Neural cell (in vitro differentiated cells): ENCODE data around the gene MAP2K7. TPM values are rescaled to one million over a fixed set of nuclear protein-coding genes. Genes with fewer than 3 reads are reported as not detected.

ENCODE experiments used
- H2AFZ ChIP-seq: fragments of 200-600, 300-800 bp; sonication (generic), shearing (Covaris generic); 2 replicates; pipeline ENCODE4 v1.6.0; 2014; ENCODE audit warnings: low read depth, mild to moderate bottlenecking, antibody characterized with exemption, low read length, moderate library complexity
- H3F3A ChIP-seq: fragments of 200-600 bp; shearing (Covaris generic); 2 replicates; pipeline ENCODE4 v1.6.1; 2016; ENCODE audit warnings: mild to moderate bottlenecking, moderate library complexity, mixed read lengths, antibody characterized with exemption, low read length; ENCODE audit not compliant: insufficient read depth, poor library complexity, severe bottlenecking
- H3K27ac ChIP-seq: fragments of 200-600, 300-800 bp; sonication (generic), shearing (Covaris generic); 2 replicates; pipeline ENCODE4 v1.5.1; 2014; ENCODE audit warnings: mild to moderate bottlenecking, low read length, moderate library complexity
- H3K27me3 ChIP-seq: fragments of 300-800, 200-600 bp; sonication (generic), shearing (Covaris generic); 2 replicates; pipeline ENCODE4 v1.6.0; 2014; ENCODE audit warnings: mild to moderate bottlenecking, low read depth, low read length, moderate library complexity; ENCODE audit not compliant: insufficient read depth
- H3K36me3 ChIP-seq: fragments of 300-800, 200-600 bp; sonication (generic), shearing (Covaris generic); 2 replicates; pipeline ENCODE4 v1.5.1; 2014; ENCODE audit warnings: mild to moderate bottlenecking, antibody characterized with exemption, low read length, moderate library complexity; ENCODE audit not compliant: insufficient read depth
- H3K4me2 ChIP-seq: fragments of 300-800, 200-600 bp; sonication (generic), shearing (Covaris generic); 2 replicates; pipeline ENCODE4 v1.6.0; 2014; ENCODE audit warnings: mild to moderate bottlenecking, low read length
- H3K4me3 ChIP-seq: fragments of 300-800, 200-600 bp; sonication (generic), shearing (Covaris generic); 2 replicates; pipeline ENCODE4 v1.5.1; 2014; ENCODE audit warnings: mild to moderate bottlenecking, low read length, moderate library complexity
- H3K79me2 ChIP-seq: fragments of 200-600 bp; shearing (Covaris generic); replicated peaks from 2 replicates; pipeline ENCODE4 v1.6.0; 2014; ENCODE audit warnings: mild to moderate bottlenecking, low read length, moderate library complexity; ENCODE audit not compliant: insufficient read depth
- H3K9ac ChIP-seq: fragments of 300-800, 200-600 bp; sonication (generic), shearing (Covaris generic); 2 replicates; pipeline ENCODE4 v1.6.1; 2016; ENCODE audit warnings: mild to moderate bottlenecking, low read length, mixed read lengths
- H3K9me2 ChIP-seq: fragments of 200-600 bp; shearing (Covaris generic); 2 replicates; pipeline ENCODE4 v1.6.1; 2016; ENCODE audit warnings: mild to moderate bottlenecking, low read length, mixed read lengths; ENCODE audit not compliant: insufficient read depth
- H3K9me3 ChIP-seq: fragments of 200-600, 300-800 bp; sonication (generic), shearing (Covaris generic); 2 replicates; pipeline ENCODE4 v1.6.1; 2016; ENCODE audit warnings: mild to moderate bottlenecking, mixed run types, low read length, moderate library complexity, mixed read lengths
- H4K20me1 ChIP-seq: fragments of 200-600 bp; shearing (Covaris generic); 2 replicates; pipeline ENCODE4 v1.6.1; 2016; ENCODE audit warnings: mild to moderate bottlenecking, mixed run types; ENCODE audit not compliant: insufficient read depth
- EP300 ChIP-seq: fragments of 450-650 bp; conservative IDR thresholded peaks from 2 replicates; pipeline ENCODE4 v1.6.1; 2014; ENCODE audit warnings: antibody characterized with exemption, mild to moderate bottlenecking, moderate library complexity; ENCODE audit not compliant: poor library complexity, severe bottlenecking
- EZH2 ChIP-seq: fragments of 200-600, 300-800 bp; shearing (Covaris generic), sonication (generic); IDR thresholded peaks from 2 replicates; pipeline ENCODE4 v1.6.1; 2014; ENCODE audit warnings: antibody characterized with exemption, low read length, borderline replicate concordance, mild to moderate bottlenecking; ENCODE audit not compliant: insufficient read depth, poor library complexity, severe bottlenecking
- MXI1 ChIP-seq: fragments of 450-650 bp; conservative IDR thresholded peaks from 2 replicates; pipeline ENCODE4 v1.6.1; 2014; ENCODE audit warnings: antibody characterized with exemption, mild to moderate bottlenecking; ENCODE audit not compliant: poor library complexity, severe bottlenecking
- POLR2AphosphoS5 ChIP-seq: IDR thresholded peaks from 2 replicates; pipeline ENCODE4 v1.6.1; 2012
- RAD21 ChIP-seq: fragments of 450-650 bp; conservative IDR thresholded peaks from 2 replicates; pipeline ENCODE4 v1.6.1; 2014; ENCODE audit warnings: antibody characterized with exemption, mild to moderate bottlenecking, moderate library complexity
- SMC3 ChIP-seq: fragments of 450-650 bp; conservative IDR thresholded peaks from 2 replicates; pipeline ENCODE4 v1.6.1; 2014; ENCODE audit warnings: antibody characterized with exemption, mild to moderate bottlenecking, moderate library complexity; ENCODE audit not compliant: poor library complexity
- TAF1 ChIP-seq: IDR thresholded peaks from 2 replicates; pipeline ENCODE4 v1.6.1; 2012; ENCODE audit warnings: low read depth
- polyA plus RNA-seq: library from polyadenylated mRNA; depleted of rRNA; stranded (reverse); fragments of >200 nt; gene quantifications from 2 replicates; pipeline ENCODE4 v1.2.3, GENCODE V29; 2014
- TF ChIP-seq, protein P1 (sequence below): fragments of 450-650 bp; IDR thresholded peaks from 2 replicates; pipeline ENCODE4 v1.5.1; 2014; ENCODE audit warnings: antibody characterized with exemption, mild to moderate bottlenecking, moderate library complexity; ENCODE audit not compliant: poor library complexity, severe bottlenecking
- TF ChIP-seq, protein P2 (sequence below): IDR thresholded peaks from 2 replicates; pipeline ENCODE4 v1.6.1; 2012; ENCODE audit warnings: borderline replicate concordance

Gene MAP2K7
- polyA plus RNA-seq, 1 donor from 2014 or later, result 9.2 TPM

GRCh38 chr19:7953576-7953975, 49.9 kb downstream of the MAP2K7 start:
- Histone ChIP-seq H4K20me1 (no peaks in the 10 kb centered on the region), H3K9me3 (no peaks in the 10 kb centered on the region)

GRCh38 chr19:7955696-7956095, 52.0 kb downstream of the MAP2K7 start:
- H3K9me2 ChIP-seq, result no peaks in the 10 kb centered on the region
- no peaks in the 10 kb centered on the region for H3K36me3 ChIP-seq
- H3K4me2 ChIP-seq, result no peak overlapping the region
- no peak overlapping the region for H3K9ac ChIP-seq
- no peak overlapping the region for H2AFZ ChIP-seq
- no peaks in the 10 kb centered on the region for H3K9me3 ChIP-seq
- no peaks in the 10 kb centered on the region for H3F3A ChIP-seq
- no peak overlapping the region for H3K27ac ChIP-seq
- no peaks in the 10 kb centered on the region for H3K27me3 ChIP-seq
- TF ChIP-seq RAD21, result no peak
- no peak for TF ChIP-seq TAF1
- no peak for TF ChIP-seq POLR2AphosphoS5
- no peak for TF ChIP-seq SMC3
- TF ChIP-seq, protein P1, sequence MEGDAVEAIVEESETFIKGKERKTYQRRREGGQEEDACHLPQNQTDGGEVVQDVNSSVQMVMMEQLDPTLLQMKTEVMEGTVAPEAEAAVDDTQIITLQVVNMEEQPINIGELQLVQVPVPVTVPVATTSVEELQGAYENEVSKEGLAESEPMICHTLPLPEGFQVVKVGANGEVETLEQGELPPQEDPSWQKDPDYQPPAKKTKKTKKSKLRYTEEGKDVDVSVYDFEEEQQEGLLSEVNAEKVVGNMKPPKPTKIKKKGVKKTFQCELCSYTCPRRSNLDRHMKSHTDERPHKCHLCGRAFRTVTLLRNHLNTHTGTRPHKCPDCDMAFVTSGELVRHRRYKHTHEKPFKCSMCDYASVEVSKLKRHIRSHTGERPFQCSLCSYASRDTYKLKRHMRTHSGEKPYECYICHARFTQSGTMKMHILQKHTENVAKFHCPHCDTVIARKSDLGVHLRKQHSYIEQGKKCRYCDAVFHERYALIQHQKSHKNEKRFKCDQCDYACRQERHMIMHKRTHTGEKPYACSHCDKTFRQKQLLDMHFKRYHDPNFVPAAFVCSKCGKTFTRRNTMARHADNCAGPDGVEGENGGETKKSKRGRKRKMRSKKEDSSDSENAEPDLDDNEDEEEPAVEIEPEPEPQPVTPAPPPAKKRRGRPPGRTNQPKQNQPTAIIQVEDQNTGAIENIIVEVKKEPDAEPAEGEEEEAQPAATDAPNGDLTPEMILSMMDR, result no peak
- TF ChIP-seq, protein P2, sequence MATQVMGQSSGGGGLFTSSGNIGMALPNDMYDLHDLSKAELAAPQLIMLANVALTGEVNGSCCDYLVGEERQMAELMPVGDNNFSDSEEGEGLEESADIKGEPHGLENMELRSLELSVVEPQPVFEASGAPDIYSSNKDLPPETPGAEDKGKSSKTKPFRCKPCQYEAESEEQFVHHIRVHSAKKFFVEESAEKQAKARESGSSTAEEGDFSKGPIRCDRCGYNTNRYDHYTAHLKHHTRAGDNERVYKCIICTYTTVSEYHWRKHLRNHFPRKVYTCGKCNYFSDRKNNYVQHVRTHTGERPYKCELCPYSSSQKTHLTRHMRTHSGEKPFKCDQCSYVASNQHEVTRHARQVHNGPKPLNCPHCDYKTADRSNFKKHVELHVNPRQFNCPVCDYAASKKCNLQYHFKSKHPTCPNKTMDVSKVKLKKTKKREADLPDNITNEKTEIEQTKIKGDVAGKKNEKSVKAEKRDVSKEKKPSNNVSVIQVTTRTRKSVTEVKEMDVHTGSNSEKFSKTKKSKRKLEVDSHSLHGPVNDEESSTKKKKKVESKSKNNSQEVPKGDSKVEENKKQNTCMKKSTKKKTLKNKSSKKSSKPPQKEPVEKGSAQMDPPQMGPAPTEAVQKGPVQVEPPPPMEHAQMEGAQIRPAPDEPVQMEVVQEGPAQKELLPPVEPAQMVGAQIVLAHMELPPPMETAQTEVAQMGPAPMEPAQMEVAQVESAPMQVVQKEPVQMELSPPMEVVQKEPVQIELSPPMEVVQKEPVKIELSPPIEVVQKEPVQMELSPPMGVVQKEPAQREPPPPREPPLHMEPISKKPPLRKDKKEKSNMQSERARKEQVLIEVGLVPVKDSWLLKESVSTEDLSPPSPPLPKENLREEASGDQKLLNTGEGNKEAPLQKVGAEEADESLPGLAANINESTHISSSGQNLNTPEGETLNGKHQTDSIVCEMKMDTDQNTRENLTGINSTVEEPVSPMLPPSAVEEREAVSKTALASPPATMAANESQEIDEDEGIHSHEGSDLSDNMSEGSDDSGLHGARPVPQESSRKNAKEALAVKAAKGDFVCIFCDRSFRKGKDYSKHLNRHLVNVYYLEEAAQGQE, result no peak
- TF ChIP-seq EP300, result no peak
- no peak for TF ChIP-seq MXI1
- TF ChIP-seq EZH2, result no peak
- H3K79me2 ChIP-seq, result no peaks in the 10 kb centered on the region
- no peak overlapping the region for H3K4me3 ChIP-seq
- H4K20me1 ChIP-seq, result no peaks in the 10 kb centered on the region

More at GRCh38 chr19:7953576-7953975, 49.9 kb downstream of the MAP2K7 start:
- no peak overlapping the region for H3K27ac ChIP-seq
- H3K4me3 ChIP-seq, result no peak overlapping the region
- H3K9me2 ChIP-seq, result no peaks in the 10 kb centered on the region
- H2AFZ ChIP-seq, result no peak overlapping the region
- no peaks in the 10 kb centered on the region for H3F3A ChIP-seq
- H3K27me3 ChIP-seq, result no peaks in the 10 kb centered on the region
- H3K9ac ChIP-seq, result no peak overlapping the region
- TF ChIP-seq RAD21 (no peak), EZH2 (no peak), SMC3 (no peak), TAF1 (no peak), MXI1 (no peak), EP300 (no peak), POLR2AphosphoS5 (no peak)
- TF ChIP-seq, protein P1, result no peak
- TF ChIP-seq, protein P2, result no peak
- no peaks in the 10 kb centered on the region for H3K79me2 ChIP-seq
- no peaks in the 10 kb centered on the region for H3K36me3 ChIP-seq
- H3K4me2 ChIP-seq, result no peak overlapping the region
